Measurements from ENCODE around the gene OPN1SW.

Gene OPN1SW

DNA sequence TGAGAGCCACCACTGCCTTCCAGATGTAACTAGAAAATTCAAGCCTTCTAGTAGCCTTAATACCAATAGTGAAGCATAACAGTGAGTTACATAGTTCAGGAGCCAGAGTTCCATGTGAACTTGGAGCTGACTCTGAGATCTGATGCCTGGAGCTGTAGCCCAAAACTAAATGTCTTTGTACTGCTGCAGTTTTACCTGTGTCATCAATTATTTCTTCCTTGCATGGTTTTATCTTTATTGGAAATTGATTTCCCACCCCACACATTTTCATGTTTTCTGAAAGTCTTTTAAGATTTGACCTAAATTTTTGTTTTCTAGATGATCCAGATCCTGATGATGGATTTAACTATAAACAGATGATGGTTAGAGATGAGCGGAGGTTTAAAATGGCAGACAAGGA lies 17.0 kb downstream of the OPN1SW start:
- TF ChIP-seq EZH2 (IDR thresholded peaks at IDR 0.05; ENCODE audit: borderline replicate concordance, low read length): no peak
- Histone ChIP-seq H3F3A (ENCODE audit: insufficient read depth, low read length) (no peaks in the 10 kb centered on the region), H3K27me3 (ENCODE audit: insufficient read depth, low read length) (no peaks in the 10 kb centered on the region), H3K4me1 (ENCODE audit: insufficient read depth, low read length, severe bottlenecking) (no peaks in the 10 kb centered on the region), H3K4me2 (ENCODE audit: low read length) (no peak overlapping the region), H3K4me3 (ENCODE audit: low read depth, low read length, poor library complexity, severe bottlenecking) (no peak overlapping the region), H3K9ac (ENCODE audit: low read length) (no peak overlapping the region), H4K20me1 (ENCODE audit: insufficient read depth, low read length) (no peaks in the 10 kb centered on the region), H2AFZ (ENCODE audit: low read length) (no peak overlapping the region), H3K9me3 (ENCODE audit: low read length) (no peaks in the 10 kb centered on the region), H3K79me2 (ENCODE audit: insufficient read depth, low read length) (no peaks in the 10 kb centered on the region), H3K27ac (ENCODE audit: low read depth, low read length, poor library complexity, severe bottlenecking) (no peak overlapping the region), H3K36me3 (ENCODE audit: insufficient read depth, low read length) (peaks cover 95% of the 10 kb centered on the region), H3K9me2 (ENCODE audit: low read depth, low read length) (no peaks in the 10 kb centered on the region)

GRCh38 chr7:128757203-128757602 lies 18.4 kb downstream of the OPN1SW start:
- Histone ChIP-seq H3K79me2 (ENCODE audit: insufficient read depth, low read length) (no peaks in the 10 kb centered on the region), H3K4me3 (ENCODE audit: low read depth, low read length, poor library complexity, severe bottlenecking) (no peak overlapping the region), H3K27me3 (ENCODE audit: insufficient read depth, low read length) (no peaks in the 10 kb centered on the region), H3K4me2 (ENCODE audit: low read length) (no peak overlapping the region), H3K9me2 (ENCODE audit: low read depth, low read length) (no peaks in the 10 kb centered on the region), H2AFZ (ENCODE audit: low read length) (no peak overlapping the region), H3K4me1 (ENCODE audit: insufficient read depth, low read length, severe bottlenecking) (no peaks in the 10 kb centered on the region), H3K9ac (ENCODE audit: low read length) (no peak overlapping the region), H3K27ac (ENCODE audit: low read depth, low read length, poor library complexity, severe bottlenecking) (no peak overlapping the region), H4K20me1 (ENCODE audit: insufficient read depth, low read length) (no peaks in the 10 kb centered on the region), H3K9me3 (ENCODE audit: low read length) (no peaks in the 10 kb centered on the region), H3K36me3 (ENCODE audit: insufficient read depth, low read length) (peaks cover 98% of the 10 kb centered on the region), H3F3A (ENCODE audit: insufficient read depth, low read length) (no peaks in the 10 kb centered on the region)
- TF ChIP-seq EZH2 (IDR thresholded peaks at IDR 0.05; ENCODE audit: borderline replicate concordance, low read length) (no peak), CTCF (IDR thresholded peaks at IDR 0.05; ENCODE audit: low read length) (no peak)

- no peak overlapping the region for H2AFZ ChIP-seq (ENCODE audit: low read length)
- H4K20me1 ChIP-seq (ENCODE audit: insufficient read depth, low read length): no peaks in the 10 kb centered on the region
- no peak overlapping the region for H3K4me2 ChIP-seq (ENCODE audit: low read length)
- no peaks in the 10 kb centered on the region for H3K9me3 ChIP-seq (ENCODE audit: low read length)
- TF ChIP-seq CTCF (IDR thresholded peaks at IDR 0.05; ENCODE audit: low read length) (no peak), EZH2 (IDR thresholded peaks at IDR 0.05; ENCODE audit: borderline replicate concordance, low read length) (no peak)
- H3K36me3 ChIP-seq (ENCODE audit: insufficient read depth, low read length): peaks cover 97% of the 10 kb centered on the region
- H3K4me3 ChIP-seq (ENCODE audit: low read depth, low read length, poor library complexity, severe bottlenecking): no peak overlapping the region
- no peaks in the 10 kb centered on the region for H3K9me2 ChIP-seq (ENCODE audit: low read depth, low read length)
- no peak overlapping the region for H3K27ac ChIP-seq (ENCODE audit: low read depth, low read length, poor library complexity, severe bottlenecking)
- no peaks in the 10 kb centered on the region for H3K4me1 ChIP-seq (ENCODE audit: insufficient read depth, low read length, severe bottlenecking)
- H3K79me2 ChIP-seq (ENCODE audit: insufficient read depth, low read length): no peaks in the 10 kb centered on the region
- no peak overlapping the region for H3K9ac ChIP-seq (ENCODE audit: low read length)
- H3K27me3 ChIP-seq (ENCODE audit: insufficient read depth, low read length): no peaks in the 10 kb centered on the region
- H3F3A ChIP-seq (ENCODE audit: insufficient read depth, low read length): no peaks in the 10 kb centered on the region
Observed at GRCh38 chr7:128755819-128756476, 19.6 kb downstream of the OPN1SW start.

Measured in OCI-LY1 (cell line).